Parathyroid adenoma (tissue), 2 donors: ENCODE results near the gene CACNB1.

Experiments
- H2AFZ ChIP-seq: fragments of 300-600 bp; sonication (generic); one replicate; pipeline ENCODE4 v1.7.0; 2017; ENCODE audit warnings: antibody characterized with exemption, mild to moderate bottlenecking
- H3K27ac ChIP-seq: fragments of 300-600 bp; sonication (generic); one replicate; pipeline ENCODE4 v1.7.0; 2017
- H3K27me3 ChIP-seq: fragments of 300-600 bp; sonication (generic); one replicate; pipeline ENCODE4 v1.7.0; 2017; ENCODE audit warnings: low read length; ENCODE audit not compliant: control insufficient read depth, insufficient read depth
- H3K36me3 ChIP-seq: fragments of 300-600 bp; sonication (generic); one replicate; pipeline ENCODE4 v1.7.0; 2017; ENCODE audit warnings: low read length; ENCODE audit not compliant: control insufficient read depth, insufficient read depth
- H3K4me1 ChIP-seq: fragments of 300-600 bp; sonication (generic); one replicate; pipeline ENCODE4 v1.7.0; 2017; ENCODE audit warnings: control low read depth
- H3K4me2 ChIP-seq: fragments of 300-600 bp; sonication (generic); one replicate; pipeline ENCODE4 v1.7.0; 2017; ENCODE audit warnings: low read length
- H3K4me3 ChIP-seq: fragments of 300-600 bp; sonication (generic); one replicate; pipeline ENCODE4 v1.7.0; 2017; ENCODE audit warnings: low read depth, low read length
- H3K79me2 ChIP-seq: fragments of 300-600 bp; sonication (generic); one replicate; pipeline ENCODE4 v1.7.0; 2017; ENCODE audit warnings: control low read depth
- H3K9ac ChIP-seq: fragments of 300-600 bp; sonication (generic); one replicate; pipeline ENCODE4 v1.7.0; 2017; ENCODE audit warnings: mild to moderate bottlenecking
- H3K9me3 ChIP-seq: fragments of 300-600 bp; sonication (generic); one replicate; pipeline ENCODE4 v1.7.0; 2017; ENCODE audit warnings: low read length; ENCODE audit not compliant: control insufficient read depth
- CTCF ChIP-seq: fragments of 300-600 bp; sonication (generic); IDR thresholded peaks from one replicate; pipeline ENCODE4 v1.7.0; 2017; ENCODE audit warnings: antibody characterized with exemption, mild to moderate bottlenecking
- donor health status: primary hyperparathyroidism.

CACNB1 gene

DNA sequence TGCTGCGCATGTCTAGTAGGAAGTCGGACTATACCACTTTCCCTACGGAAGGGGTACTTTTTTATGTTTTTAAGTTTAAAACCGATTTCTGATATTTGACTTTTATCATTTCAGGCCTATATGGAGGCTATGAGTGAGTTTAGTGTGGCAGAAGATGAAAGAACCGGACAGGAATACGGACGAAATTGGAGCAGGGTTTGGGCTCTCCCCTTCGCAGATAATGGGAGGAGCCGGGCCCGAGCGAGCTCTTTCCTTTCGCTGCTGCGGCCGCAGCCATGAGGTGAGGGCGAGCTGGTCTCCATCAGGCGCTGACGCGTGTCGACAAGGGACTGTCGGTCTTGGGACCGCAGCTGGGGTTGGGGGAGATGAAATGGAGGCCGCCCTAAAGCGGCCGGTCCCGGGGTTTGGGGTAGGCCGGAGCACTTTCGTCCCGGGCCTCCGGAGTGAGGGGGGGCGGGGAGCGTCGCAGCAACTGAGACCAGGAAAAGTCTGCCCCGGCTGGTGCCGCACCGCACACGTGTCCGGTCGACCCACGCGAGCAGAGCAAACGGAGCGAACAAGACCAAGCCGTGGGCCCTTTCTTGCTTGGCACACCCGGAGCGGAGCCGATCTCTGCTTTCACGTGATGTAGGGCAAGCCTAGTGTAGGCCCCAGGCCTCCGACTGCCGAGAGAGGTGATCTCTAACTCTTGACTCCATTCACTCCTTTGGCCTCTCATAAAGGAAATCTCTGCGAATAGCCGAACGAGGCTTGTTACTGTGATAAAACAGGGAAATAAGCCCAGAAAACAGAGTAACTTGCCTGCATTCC lies 2.8 kb upstream of the CACNB1 start, which contains the start of gene RPL19:
Gene RPL19, plus strand, starts transcription at position 214 of the 810 bp plus-strand sequence. Its CDS starts 62 bp downstream, at position 276.
- Histone ChIP-seq H3K9me3 (no peaks in the 10 kb centered on the region), H2AFZ (peak within 1 kb of the TSS; percentile 89), H3K27ac (peak within 1 kb of the TSS; percentile 98), H3K4me3 (peak within 1 kb of the TSS; percentile 89), H3K4me2 (peak within 1 kb of the TSS; percentile 91), H3K27me3 (no peaks in the 10 kb centered on the region), H3K9ac (peak within 1 kb of the TSS; percentile 90), H3K4me1 (peaks cover 19% of the 10 kb centered on the region), H3K79me2 (peaks cover 11% of the 10 kb centered on the region), H3K36me3 (no peaks in the 10 kb centered on the region)
- no peak for TF ChIP-seq CTCF

- no peak for TF ChIP-seq CTCF
- Histone ChIP-seq H3K36me3 (no peaks in the 10 kb centered on the region), H3K9me3 (no peaks in the 10 kb centered on the region), H3K27me3 (no peaks in the 10 kb centered on the region), H3K9ac (peak overlapping the region; percentile 90), H3K4me2 (peak overlapping the region; percentile 91), H3K79me2 (peaks cover 11% of the 10 kb centered on the region), H3K27ac (peak overlapping the region; percentile 98), H3K4me1 (peaks cover 19% of the 10 kb centered on the region), H2AFZ (peak overlapping the region; percentile 89), H3K4me3 (peak overlapping the region; percentile 89)
Measured at GRCh38 chr17:39199820-39200069, 2.3 kb upstream of the CACNB1 start.

- H3K27ac ChIP-seq, result peak overlapping the region; percentile 61
- H3K9me3 ChIP-seq, result no peaks in the 10 kb centered on the region
- peak overlapping the region; percentile 71 for H3K4me3 ChIP-seq
- H3K27me3 ChIP-seq, result no peaks in the 10 kb centered on the region
- H3K36me3 ChIP-seq, result no peaks in the 10 kb centered on the region
- H3K9ac ChIP-seq, result no peak overlapping the region
- peaks cover 19% of the 10 kb centered on the region for H3K4me1 ChIP-seq
- TF ChIP-seq CTCF, result no peak
- H3K79me2 ChIP-seq, result peaks cover 11% of the 10 kb centered on the region
- H2AFZ ChIP-seq, result peak overlapping the region; percentile 96
- H3K4me2 ChIP-seq, result peak overlapping the region; percentile 84
Measured at GRCh38 chr17:39198186-39198566, 707 bp upstream of the CACNB1 start.

GRCh38 chr17:39196808-39197291 lies 619 bp downstream of the CACNB1 start:
- Histone ChIP-seq H3K9ac (no peak overlapping the region), H3K9me3 (no peaks in the 10 kb centered on the region), H3K27me3 (no peaks in the 10 kb centered on the region), H3K4me1 (peaks cover 14% of the 10 kb centered on the region), H3K4me2 (peak overlapping the region; percentile 84), H2AFZ (peak overlapping the region; percentile 96), H3K79me2 (peaks cover 11% of the 10 kb centered on the region), H3K4me3 (peak overlapping the region; percentile 71), H3K27ac (peak overlapping the region; percentile 61), H3K36me3 (no peaks in the 10 kb centered on the region)
- no peak for TF ChIP-seq CTCF
